Ovary (tissue), 3 donors: ENCODE measurements around the gene NMD3.

Source experiments
- CTCF ChIP-seq, 3 donors: fragments of 450-650 bp in 2 of 3; fragments of 200-600 bp in 1 of 3; IDR thresholded peaks; one replicate each; pipeline versions ENCODE4 v1.5.1 to v1.8.0; 2016 to 2022; ENCODE audit warnings: antibody characterized with exemption in 3 of 3, mild to moderate bottlenecking in 1 of 3
- EP300 ChIP-seq: sonication (generic); formaldehyde crosslinking; IDR thresholded peaks from one replicate; pipeline ENCODE4 v1.6.1; 2017; ENCODE audit warnings: antibody characterized with exemption
- POLR2A ChIP-seq: fragments of 450-650 bp; IDR thresholded peaks from one replicate; pipeline ENCODE4 v1.6.1; 2017; ENCODE audit warnings: antibody characterized with exemption, mild to moderate bottlenecking, moderate library complexity
- donor health status: DM: no; HTN: no; CAD: no.

GRCh38 chr3:161219495-161219894 is 1.6 kb upstream of the NMD3 start:
- TF ChIP-seq CTCF (IDR thresholded peaks at IDR 0.05) (no peak), POLR2A (no peak), EP300 (no peak)
